SK-N-SH treated with all-trans-retinoic acid at 6 μM for 48 hours (cell line): ENCODE measurements around the gene MIEF2.

Experiments
- ATAC-seq: fragments of 200-7000 bp; cut with Tn5 transposase; 3 replicates; pipeline ENCODE4 v1.9.1; 2020; ENCODE audit warnings: mild to moderate bottlenecking, moderate library complexity
- ARNTL ChIP-seq: fragments of 450-650 bp; formaldehyde crosslinking; IDR thresholded peaks from 2 replicates; pipeline ENCODE4 v1.5.0; 2020; ENCODE audit warnings: low read depth, mild to moderate bottlenecking, moderate library complexity, borderline replicate concordance
- BACH2 ChIP-seq: fragments of 250-450 bp; sonication (Bioruptor Pico); IDR thresholded peaks from 2 replicates; pipeline ENCODE4 v1.9.0; 2021; ENCODE audit warnings: mild to moderate bottlenecking, borderline replicate concordance
- CSDC2 ChIP-seq: fragments of 250-450 bp; sonication (Bioruptor Pico); IDR thresholded peaks from 2 replicates; pipeline ENCODE4 v1.5.0; 2020; ENCODE audit warnings: mild to moderate bottlenecking, moderate library complexity
- CSRNP3 ChIP-seq: fragments of 250-450 bp; sonication (Bioruptor Pico); IDR thresholded peaks from 2 replicates; pipeline ENCODE4 v1.5.1; 2021; ENCODE audit warnings: mild to moderate bottlenecking, moderate library complexity
- GLIS3 ChIP-seq: fragments of 250-450 bp; sonication (Bioruptor Pico); IDR thresholded peaks from 2 replicates; pipeline ENCODE4 v1.5.0; 2020; ENCODE audit warnings: mild to moderate bottlenecking, moderate library complexity
- ISL1 ChIP-seq: fragments of 250-450 bp; sonication (Bioruptor Pico); IDR thresholded peaks from 2 replicates; pipeline ENCODE4 v2.1.2; 2022; ENCODE audit warnings: mild to moderate bottlenecking, moderate library complexity
- OSR1 ChIP-seq: fragments of 250-450 bp; sonication (Bioruptor Pico); IDR thresholded peaks from 2 replicates; pipeline ENCODE4 v1.8.0; 2022; ENCODE audit warnings: moderate library complexity, mild to moderate bottlenecking, inconsistent platforms
- PPARA ChIP-seq: fragments of 250-450 bp; sonication (Bioruptor Pico); IDR thresholded peaks from 2 replicates; pipeline ENCODE4 v1.5.0; 2020; ENCODE audit warnings: mild to moderate bottlenecking, borderline replicate concordance
- RARB ChIP-seq: fragments of 250-450 bp; sonication (Bioruptor Pico); IDR thresholded peaks from 2 replicates; pipeline ENCODE4 v1.8.0; 2021; ENCODE audit warnings: mild to moderate bottlenecking, moderate library complexity
- SNAI2 ChIP-seq: fragments of 250-450 bp; sonication (Bioruptor Pico); IDR thresholded peaks from 2 replicates; pipeline ENCODE4 v1.5.0; 2020; ENCODE audit warnings: mild to moderate bottlenecking, moderate library complexity
- TCF4 ChIP-seq: fragments of 250-450 bp; sonication (Bioruptor Pico); IDR thresholded peaks from 2 replicates; pipeline ENCODE4 v1.8.0; 2021; ENCODE audit warnings: mild to moderate bottlenecking, moderate library complexity, borderline replicate concordance
- TOX ChIP-seq: fragments of 250-450 bp; sonication (Bioruptor Pico); IDR thresholded peaks from 2 replicates; pipeline ENCODE4 v1.8.0; 2021; ENCODE audit warnings: mild to moderate bottlenecking, moderate library complexity, borderline replicate concordance
- ZC3H10 ChIP-seq: fragments of 250-450 bp; sonication (Bioruptor Pico); IDR thresholded peaks from 2 replicates; pipeline ENCODE4 v1.5.1; 2021; ENCODE audit warnings: mild to moderate bottlenecking, moderate library complexity
- ZFP3 ChIP-seq: fragments of 250-450 bp; sonication (Bioruptor Pico); IDR thresholded peaks from 2 replicates; pipeline ENCODE4 v1.5.0; 2020; ENCODE audit warnings: mild to moderate bottlenecking, moderate library complexity
- ZFP30 ChIP-seq: fragments of 450-650 bp; formaldehyde crosslinking; IDR thresholded peaks from 2 replicates; pipeline ENCODE4 v1.5.0; 2022; ENCODE audit warnings: mild to moderate bottlenecking, moderate library complexity
- ZNF565 ChIP-seq: fragments of 450-650 bp; formaldehyde crosslinking; conservative IDR thresholded peaks from 2 replicates; pipeline ENCODE4 v1.5.0; 2020; ENCODE audit warnings: low read depth, mild to moderate bottlenecking, moderate library complexity
- ZNF8 ChIP-seq: fragments of 450-650 bp; formaldehyde crosslinking; IDR thresholded peaks from 2 replicates; pipeline ENCODE4 v1.5.0; 2020; ENCODE audit warnings: mild to moderate bottlenecking, moderate library complexity
- TF ChIP-seq, protein P1 (sequence below): fragments of 250-450 bp; sonication (Bioruptor Pico); IDR thresholded peaks from 2 replicates; pipeline ENCODE4 v1.5.1; 2020; ENCODE audit warnings: low read depth, mild to moderate bottlenecking, moderate library complexity
- TF ChIP-seq, protein P2 (sequence below): fragments of 250-450 bp; sonication (Bioruptor Pico); IDR thresholded peaks from 2 replicates; pipeline ENCODE4 v1.8.0; 2021; ENCODE audit warnings: low read depth, mild to moderate bottlenecking, moderate library complexity, borderline replicate concordance

The MIEF2 gene

GRCh38 chr17:18241229-18241871 lies 19.1 kb upstream of the MIEF2 start:
- ATAC-seq, result peak; percentile 5; the same call in 1 of the 3 replicates

DNA sequence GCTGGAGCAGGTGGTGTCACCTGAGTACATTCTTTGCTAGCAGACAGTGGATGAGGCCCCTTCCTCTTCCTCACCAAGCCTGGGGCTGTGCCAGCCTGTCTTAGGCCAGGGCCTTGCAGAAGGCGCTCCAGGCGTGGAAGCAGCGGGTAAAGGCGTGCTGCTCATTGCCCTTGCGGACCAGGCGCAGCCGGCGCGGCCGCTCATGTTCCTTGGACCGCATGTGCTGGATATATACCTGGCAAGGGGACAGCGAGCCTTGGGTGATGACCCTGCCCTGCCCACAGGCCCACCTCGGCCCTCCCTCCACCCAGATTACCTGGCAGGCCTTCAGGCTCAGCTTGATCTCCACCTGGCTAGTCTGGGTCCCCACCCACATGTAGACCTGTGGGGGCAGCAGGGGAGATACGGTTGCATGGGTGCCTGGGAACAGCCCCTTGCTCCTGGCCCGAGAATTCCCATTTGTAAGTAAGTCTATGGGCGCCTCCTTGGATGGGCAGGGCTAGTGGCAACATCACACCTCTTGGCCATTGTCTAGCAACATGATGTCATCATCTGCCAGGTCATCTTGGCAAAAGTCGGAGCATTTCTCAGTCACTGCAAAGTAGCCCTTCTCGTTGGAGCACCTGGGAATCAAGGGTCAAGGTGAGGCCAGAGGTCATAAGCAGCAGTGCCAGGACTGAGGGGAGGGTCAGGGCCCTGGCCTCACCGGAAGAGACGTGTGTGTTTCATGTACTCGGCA lies 15.3 kb upstream of the MIEF2 start:
- no peak for ATAC-seq

More at GRCh38 chr17:18241229-18241871, 19.1 kb upstream of the MIEF2 start:
- no peak for TF ChIP-seq CSRNP3 (CRISPR knock-in tag)
- no peak for TF ChIP-seq GLIS3 (CRISPR knock-in tag)
- TF ChIP-seq ZFP3 (CRISPR knock-in tag), result no peak

DNA sequence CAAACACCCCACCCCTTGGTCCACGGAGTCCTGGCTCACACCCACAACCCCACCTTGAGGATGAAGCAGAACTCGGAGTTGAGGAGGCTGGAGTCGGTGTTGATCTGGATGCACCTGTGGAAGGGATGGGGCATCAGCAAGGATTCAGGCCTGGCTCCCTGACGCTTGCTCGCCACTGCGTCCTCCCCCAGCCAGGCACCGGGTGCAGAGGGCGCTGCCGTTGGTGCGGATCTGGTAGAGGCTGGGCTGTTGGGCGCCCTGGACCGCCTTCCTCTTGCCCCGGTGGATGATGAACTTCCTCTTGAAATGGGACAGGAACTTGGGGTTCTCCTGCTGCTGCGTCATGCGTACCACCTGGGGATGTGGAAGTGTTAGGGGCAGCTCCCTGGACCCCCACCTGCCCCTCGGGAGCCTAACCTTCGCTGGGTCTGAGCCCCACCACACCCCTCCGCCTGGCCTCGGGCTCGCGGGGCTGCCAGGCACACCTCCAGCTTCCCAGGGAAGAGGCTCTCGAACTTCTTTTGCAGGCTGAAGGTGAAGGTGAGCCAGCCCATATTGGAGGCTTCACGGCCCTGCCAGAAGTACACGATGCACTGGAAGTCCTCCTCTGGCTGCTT lies 14.2 kb upstream of the MIEF2 start:
- TF ChIP-seq PPARA (CRISPR knock-in tag), result no peak
- no peak for TF ChIP-seq ZNF565 (CRISPR knock-in tag)
- no peak for TF ChIP-seq ZFP30 (CRISPR knock-in tag)
- no peak for TF ChIP-seq ARNTL (CRISPR knock-in tag)
- TF ChIP-seq CSDC2 (CRISPR knock-in tag), result no peak
- TF ChIP-seq TCF4 (CRISPR knock-in tag), result no peak
- no peak for TF ChIP-seq ZFP3 (CRISPR knock-in tag)
- no peak for ATAC-seq

More for the DNA sequence above, 15.3 kb upstream of the MIEF2 start:
- no peak for TF ChIP-seq ZC3H10 (CRISPR knock-in tag)
- TF ChIP-seq, protein P1, sequence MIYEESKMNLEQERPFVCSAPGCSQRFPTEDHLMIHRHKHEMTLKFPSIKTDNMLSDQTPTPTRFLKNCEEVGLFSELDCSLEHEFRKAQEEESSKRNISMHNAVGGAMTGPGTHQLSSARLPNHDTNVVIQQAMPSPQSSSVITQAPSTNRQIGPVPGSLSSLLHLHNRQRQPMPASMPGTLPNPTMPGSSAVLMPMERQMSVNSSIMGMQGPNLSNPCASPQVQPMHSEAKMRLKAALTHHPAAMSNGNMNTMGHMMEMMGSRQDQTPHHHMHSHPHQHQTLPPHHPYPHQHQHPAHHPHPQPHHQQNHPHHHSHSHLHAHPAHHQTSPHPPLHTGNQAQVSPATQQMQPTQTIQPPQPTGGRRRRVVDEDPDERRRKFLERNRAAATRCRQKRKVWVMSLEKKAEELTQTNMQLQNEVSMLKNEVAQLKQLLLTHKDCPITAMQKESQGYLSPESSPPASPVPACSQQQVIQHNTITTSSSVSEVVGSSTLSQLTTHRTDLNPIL (CRISPR knock-in tag), result no peak

DNA sequence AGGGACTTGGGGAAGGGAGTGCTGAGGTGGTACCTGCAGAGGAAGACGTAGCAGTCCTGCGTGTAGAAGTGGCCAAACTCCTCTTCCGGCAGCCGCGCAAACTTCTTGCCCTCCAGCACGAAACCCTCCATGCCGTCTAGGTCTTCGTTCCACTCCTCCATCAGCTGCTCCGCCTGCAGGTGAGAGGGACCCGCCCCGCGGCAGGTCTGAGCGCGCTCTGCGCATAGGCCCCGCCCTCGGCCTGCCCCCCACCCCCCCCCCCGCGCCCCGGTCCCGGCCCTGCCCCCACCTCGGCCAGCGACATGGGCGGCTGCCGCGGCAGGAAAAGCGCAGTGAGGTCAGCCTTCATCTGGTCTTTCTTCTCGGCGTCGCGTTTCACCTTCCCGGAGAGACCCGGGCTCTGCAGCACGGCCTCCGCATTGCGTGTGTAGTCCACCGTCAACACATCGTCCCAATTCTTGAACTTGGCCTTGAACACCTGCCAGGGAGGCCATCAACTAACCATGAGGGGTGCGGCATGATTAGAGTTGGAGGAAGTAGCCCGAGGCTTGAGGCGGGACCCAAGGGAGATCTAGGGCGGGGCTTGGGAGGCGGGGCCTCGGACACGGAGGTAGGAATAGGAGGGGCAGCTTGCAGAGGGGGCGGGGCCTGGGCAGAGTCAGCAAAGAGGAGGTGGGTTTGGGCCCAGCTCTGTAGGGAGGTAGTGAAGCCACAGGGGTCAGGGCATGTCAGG lies 13.4 kb upstream of the MIEF2 start:
- TF ChIP-seq TOX (CRISPR knock-in tag) (no peak), ZNF8 (CRISPR knock-in tag) (no peak), ZC3H10 (CRISPR knock-in tag) (no peak), GLIS3 (CRISPR knock-in tag) (no peak), ZFP3 (CRISPR knock-in tag) (no peak), ISL1 (CRISPR knock-in tag) (no peak), CSRNP3 (CRISPR knock-in tag) (no peak), OSR1 (CRISPR knock-in tag) (no peak), BACH2 (CRISPR knock-in tag) (no peak)
- TF ChIP-seq, protein P2, sequence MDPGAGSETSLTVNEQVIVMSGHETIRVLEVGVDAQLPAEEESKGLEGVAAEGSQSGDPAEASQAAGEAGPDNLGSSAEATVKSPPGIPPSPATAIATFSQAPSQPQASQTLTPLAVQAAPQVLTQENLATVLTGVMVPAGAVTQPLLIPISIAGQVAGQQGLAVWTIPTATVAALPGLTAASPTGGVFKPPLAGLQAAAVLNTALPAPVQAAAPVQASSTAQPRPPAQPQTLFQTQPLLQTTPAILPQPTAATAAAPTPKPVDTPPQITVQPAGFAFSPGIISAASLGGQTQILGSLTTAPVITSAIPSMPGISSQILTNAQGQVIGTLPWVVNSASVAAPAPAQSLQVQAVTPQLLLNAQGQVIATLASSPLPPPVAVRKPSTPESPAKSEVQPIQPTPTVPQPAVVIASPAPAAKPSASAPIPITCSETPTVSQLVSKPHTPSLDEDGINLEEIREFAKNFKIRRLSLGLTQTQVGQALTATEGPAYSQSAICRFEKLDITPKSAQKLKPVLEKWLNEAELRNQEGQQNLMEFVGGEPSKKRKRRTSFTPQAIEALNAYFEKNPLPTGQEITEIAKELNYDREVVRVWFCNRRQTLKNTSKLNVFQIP (CRISPR knock-in tag), result no peak
- ATAC-seq, result peak; percentile 38

DNA sequence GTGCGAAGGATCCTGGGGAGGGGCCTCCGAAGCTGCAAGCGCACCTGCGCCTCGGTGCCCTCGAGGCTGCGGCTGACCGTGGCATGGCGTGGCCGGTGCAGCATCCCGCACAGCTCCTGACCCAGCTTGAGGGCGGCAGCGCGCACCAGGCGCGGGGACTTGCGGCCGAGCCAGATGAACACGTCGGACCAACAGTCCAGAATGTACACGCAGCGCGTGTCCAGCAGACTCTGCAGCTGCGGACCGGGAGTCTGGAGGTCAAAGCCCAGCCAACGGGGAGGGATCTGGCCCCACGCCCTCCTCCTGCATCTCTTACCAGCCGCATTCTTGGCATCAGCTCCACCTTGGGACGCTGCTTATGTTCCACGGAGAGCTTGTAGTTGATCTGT lies 12.9 kb upstream of the MIEF2 start:
- no peak for ATAC-seq
- TF ChIP-seq CSRNP3 (CRISPR knock-in tag) (no peak), RARB (CRISPR knock-in tag) (no peak), ZFP30 (CRISPR knock-in tag) (no peak), ZNF8 (CRISPR knock-in tag) (no peak), ARNTL (CRISPR knock-in tag) (no peak), SNAI2 (CRISPR knock-in tag) (no peak)
- TF ChIP-seq, protein P2 (CRISPR knock-in tag), result no peak
